Trophoblast cell (in vitro differentiated cells and primary cell): ENCODE results near the gene ARL6IP4.

Experiments
- DNase-seq, 2 donors: peaks; one replicate each; pipeline ENCODE4 v3.0.0-alpha.2; 2016
- H2AFZ ChIP-seq: 2 replicates; pipeline ENCODE4 v1.6.1; 2013; ENCODE audit warnings: low read length, moderate library complexity, mild to moderate bottlenecking; ENCODE audit not compliant: insufficient read depth, poor library complexity
- H2AK5ac ChIP-seq: 2 replicates; pipeline ENCODE4 v1.6.1; 2013; ENCODE audit warnings: mild to moderate bottlenecking, low read length
- H2BK120ac ChIP-seq: 2 replicates; pipeline ENCODE4 v1.6.1; 2013; ENCODE audit warnings: low read length, mild to moderate bottlenecking, moderate library complexity; ENCODE audit not compliant: insufficient read depth, poor library complexity
- H2BK12ac ChIP-seq: 2 replicates; pipeline ENCODE4 v1.6.1; 2013; ENCODE audit warnings: mild to moderate bottlenecking, low read length, moderate library complexity
- H2BK5ac ChIP-seq: 2 replicates; pipeline ENCODE4 v1.6.1; 2013; ENCODE audit warnings: low read length, low read depth, moderate library complexity, mild to moderate bottlenecking; ENCODE audit not compliant: poor library complexity
- H3K14ac ChIP-seq: 2 replicates; pipeline ENCODE4 v1.6.1; 2013; ENCODE audit warnings: mild to moderate bottlenecking, low read length
- H3K18ac ChIP-seq: 2 replicates; pipeline ENCODE4 v1.6.1; 2013; ENCODE audit warnings: mild to moderate bottlenecking, low read length
- H3K23ac ChIP-seq: 2 replicates; pipeline ENCODE4 v1.6.1; 2013; ENCODE audit warnings: low read length
- H3K27ac ChIP-seq: 2 replicates; pipeline ENCODE4 v1.5.1; 2013; ENCODE audit warnings: low read depth, mild to moderate bottlenecking, inconsistent platforms, low read length, moderate library complexity
- H3K27me3 ChIP-seq: 2 replicates; pipeline ENCODE4 v1.6.1; 2013; ENCODE audit warnings: inconsistent platforms, mild to moderate bottlenecking, low read length, moderate library complexity; ENCODE audit not compliant: insufficient read depth
- H3K36me3 ChIP-seq, 2 experiments: 1 replicate in 1 of 2; 2 replicates in 1 of 2; pipeline ENCODE4 v1.6.1; 2013; ENCODE audit warnings: low read length in 2 of 2, mild to moderate bottlenecking in 2 of 2, moderate library complexity in 1 of 2; ENCODE audit not compliant: insufficient read depth in 2 of 2, control insufficient read depth in 1 of 2
- H3K4ac ChIP-seq: 2 replicates; pipeline ENCODE4 v1.6.1; 2013; ENCODE audit warnings: low read depth, mild to moderate bottlenecking, low read length, moderate library complexity
- H3K4me1 ChIP-seq, 2 experiments: 1 replicate in 1 of 2; 2 replicates in 1 of 2; pipeline ENCODE4 v1.6.1; 2013; ENCODE audit warnings: low read length in 2 of 2, mild to moderate bottlenecking in 2 of 2, moderate library complexity in 1 of 2; ENCODE audit not compliant: insufficient read depth in 2 of 2, control insufficient read depth in 1 of 2
- H3K4me2 ChIP-seq: 2 replicates; pipeline ENCODE4 v1.6.1; 2013; ENCODE audit warnings: inconsistent platforms, mild to moderate bottlenecking, low read length, moderate library complexity
- H3K4me3 ChIP-seq: 2 replicates; pipeline ENCODE4 v1.5.1; 2013; ENCODE audit warnings: mild to moderate bottlenecking, low read depth, low read length, inconsistent platforms
- H3K79me1 ChIP-seq: one replicate; pipeline ENCODE4 v1.6.1; 2013; ENCODE audit warnings: low read length
- H3K79me2 ChIP-seq: 2 replicates; pipeline ENCODE4 v1.6.1; 2013; ENCODE audit warnings: low read length, mild to moderate bottlenecking; ENCODE audit not compliant: control insufficient read depth, insufficient read depth, poor library complexity
- H3K9ac ChIP-seq: 2 replicates; pipeline ENCODE4 v1.6.1; 2013; ENCODE audit warnings: mild to moderate bottlenecking, low read length
- H3K9me3 ChIP-seq: 2 replicates; pipeline ENCODE4 v1.6.1; 2013; ENCODE audit warnings: low read depth, mild to moderate bottlenecking, control low read depth, inconsistent platforms, low read length; ENCODE audit not compliant: insufficient read depth
- H4K12ac ChIP-seq: 2 replicates; pipeline ENCODE4 v1.6.1; 2013; ENCODE audit warnings: low read depth, mild to moderate bottlenecking, low read length, moderate library complexity
- H4K8ac ChIP-seq: 2 replicates; pipeline ENCODE4 v1.6.1; 2013; ENCODE audit warnings: low read depth, mild to moderate bottlenecking, low read length, moderate library complexity
- H4K91ac ChIP-seq: one replicate; pipeline ENCODE4 v1.6.1; 2013; ENCODE audit warnings: low read depth, mild to moderate bottlenecking, low read length, moderate library complexity
- WGBS: extraction: QIAGEN DNeasy Blood & Tissue Kit; methylation state at CpG from one replicate; pipeline ENCODE4 v1.1.7; 2013; ENCODE audit warnings: missing lambda C conversion rate; ENCODE audit not compliant: insufficient read length, insufficient coverage; ENCODE audit errors: extremely low coverage; 5-methylcytosine and 5-hydroxymethylcytosine counted together

ARL6IP4 gene

GRCh38 chr12:122959566-122960192, 20.8 kb upstream of the ARL6IP4 start:
- H4K8ac ChIP-seq, result no peak overlapping the region
- no peak overlapping the region for H3K18ac ChIP-seq
- no peak overlapping the region for H3K27ac ChIP-seq
- H2BK120ac ChIP-seq, result no peak overlapping the region
- H3K4me2 ChIP-seq, result no peak overlapping the region
- H3K4ac ChIP-seq, result no peak overlapping the region
- H3K9ac ChIP-seq, result no peak overlapping the region
- H3K14ac ChIP-seq, result no peak overlapping the region
- H2BK12ac ChIP-seq, result no peak overlapping the region
- no peak overlapping the region for H4K12ac ChIP-seq
- H3K4me1 ChIP-seq, result no peaks in the 10 kb centered on the region
- no peak overlapping the region for H2AFZ ChIP-seq
- H3K23ac ChIP-seq, result no peak overlapping the region
- no peak overlapping the region for H3K4me3 ChIP-seq
- no peak overlapping the region for H4K91ac ChIP-seq
- H3K9me3 ChIP-seq, result peaks cover 2% of the 10 kb centered on the region
- no peaks in the 10 kb centered on the region for H3K79me2 ChIP-seq
- no peaks in the 10 kb centered on the region for H3K79me1 ChIP-seq
- H3K36me3 ChIP-seq, result peaks cover 8 to 9% of the 10 kb centered on the region in 2 experiments
- H2AK5ac ChIP-seq, result no peak overlapping the region
- no CpG with 5 or more reads among the region's 35 CpGs for WGBS
- no peak for DNase-seq
- H3K27me3 ChIP-seq, result no peaks in the 10 kb centered on the region
- no peak overlapping the region for H2BK5ac ChIP-seq

- Histone ChIP-seq H3K4me3 (no peak overlapping the region), H2AK5ac (no peak overlapping the region), H3K36me3 (peaks cover 8 to 9% of the 10 kb centered on the region in 2 experiments), H3K27ac (no peak overlapping the region), H3K27me3 (no peaks in the 10 kb centered on the region), H4K12ac (no peak overlapping the region), H3K79me1 (no peaks in the 10 kb centered on the region), H3K14ac (no peak overlapping the region), H2BK120ac (no peak overlapping the region), H3K4me2 (no peak overlapping the region), H2BK5ac (no peak overlapping the region), H3K9ac (no peak overlapping the region), H3K9me3 (peaks cover 2% of the 10 kb centered on the region), H3K18ac (no peak overlapping the region), H4K8ac (no peak overlapping the region), H4K91ac (no peak overlapping the region), H2AFZ (no peak overlapping the region), H2BK12ac (no peak overlapping the region), H3K79me2 (no peaks in the 10 kb centered on the region), H3K4me1 (no peaks in the 10 kb centered on the region), H3K4ac (no peak overlapping the region), H3K23ac (no peak overlapping the region)
- WGBS, result no CpG with 5 or more reads among the region's 8 CpGs
- no peak for DNase-seq
Measured at GRCh38 chr12:122960193-122960569, 20.3 kb upstream of the ARL6IP4 start.

- H2BK12ac ChIP-seq, result no peak overlapping the region
- no peak overlapping the region for H4K12ac ChIP-seq
- H3K36me3 ChIP-seq, result peaks cover 8 to 9% of the 10 kb centered on the region in 2 experiments
- peaks cover 2% of the 10 kb centered on the region for H3K9me3 ChIP-seq
- H2AFZ ChIP-seq, result no peak overlapping the region
- no peak overlapping the region for H2AK5ac ChIP-seq
- no peak overlapping the region for H3K4me3 ChIP-seq
- no peak overlapping the region for H4K91ac ChIP-seq
- H3K18ac ChIP-seq, result no peak overlapping the region
- H3K23ac ChIP-seq, result no peak overlapping the region
- H3K14ac ChIP-seq, result no peak overlapping the region
- no peaks in the 10 kb centered on the region for H3K27me3 ChIP-seq
- H4K8ac ChIP-seq, result no peak overlapping the region
- H3K9ac ChIP-seq, result no peak overlapping the region
- H3K4me2 ChIP-seq, result no peak overlapping the region
- H3K27ac ChIP-seq, result no peak overlapping the region
- no peaks in the 10 kb centered on the region for H3K79me2 ChIP-seq
- H2BK120ac ChIP-seq, result no peak overlapping the region
- peaks cover 3 to 8% of the 10 kb centered on the region in 2 experiments for H3K4me1 ChIP-seq
- H3K4ac ChIP-seq, result no peak overlapping the region
- DNase-seq, result no peak
- no CpG with 5 or more reads among the region's 10 CpGs for WGBS
- no peak overlapping the region for H2BK5ac ChIP-seq
- peaks cover 5% of the 10 kb centered on the region for H3K79me1 ChIP-seq
Measured at GRCh38 chr12:122961531-122962329, 18.8 kb upstream of the ARL6IP4 start.

- Histone ChIP-seq H2AFZ (no peak overlapping the region), H3K18ac (no peak overlapping the region), H3K4me2 (no peak overlapping the region), H2BK5ac (no peak overlapping the region), H3K27me3 (no peaks in the 10 kb centered on the region), H3K9ac (no peak overlapping the region), H3K23ac (no peak overlapping the region), H4K91ac (no peak overlapping the region), H4K8ac (no peak overlapping the region), H4K12ac (no peak overlapping the region), H3K4ac (no peak overlapping the region), H2AK5ac (no peak overlapping the region), H3K79me2 (no peaks in the 10 kb centered on the region), H3K36me3 (peaks cover 8% of the 10 kb centered on the region in 2 experiments), H3K4me3 (no peak overlapping the region), H3K79me1 (peaks cover 5% of the 10 kb centered on the region), H3K27ac (no peak overlapping the region), H3K4me1 (peaks cover 3 to 8% of the 10 kb centered on the region in 2 experiments), H2BK12ac (no peak overlapping the region), H3K14ac (no peak overlapping the region), H3K9me3 (peaks cover 2% of the 10 kb centered on the region), H2BK120ac (no peak overlapping the region)
- DNase-seq, result no peak
- no CpG with 5 or more reads among the region's 8 CpGs for WGBS
Measured at GRCh38 chr12:122963941-122964265, 16.6 kb upstream of the ARL6IP4 start.
